ENCODE data around the gene COG6. TPM values are rescaled to one million over a fixed set of nuclear protein-coding genes. Genes with fewer than 3 reads are reported as not detected.

The COG6 gene
- total and polyA plus RNA-seq, 2 of the 4 experiments (the other 2 are of a cell fraction), result 22.8 to 37.5 TPM

DNA sequence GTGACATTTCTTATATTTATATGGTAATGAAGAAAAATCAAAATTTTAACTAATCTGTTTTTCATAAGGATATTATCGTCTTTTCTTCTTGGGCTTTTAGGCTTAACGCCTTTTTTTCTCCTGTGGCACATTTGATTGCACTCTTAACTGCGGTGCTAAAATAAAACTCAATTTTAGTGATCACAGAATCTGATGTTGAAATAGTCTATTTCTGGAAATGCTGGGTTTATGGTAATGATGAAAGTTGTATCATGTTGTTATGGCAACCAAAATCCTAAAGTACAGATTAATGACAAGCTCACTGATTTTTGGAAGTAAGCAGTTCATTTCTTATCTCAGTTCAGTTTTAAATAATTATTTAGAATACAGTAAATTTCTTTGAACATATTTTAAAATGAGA lies 85.3 kb downstream of the COG6 start:
- H3K14ac ChIP-seq (replicated peaks; ENCODE audit: low read depth, low read length), result no peak overlapping the region
- no peak overlapping the region for H2BK15ac ChIP-seq (ENCODE audit: low read depth, low read length)
- no peak overlapping the region for H2AK9ac ChIP-seq (replicated peaks; ENCODE audit: low read depth, low read length, poor library complexity)
- H3K56ac ChIP-seq (ENCODE audit: extremely low read depth, insufficient read depth, low read length), result no peak overlapping the region
- no peak overlapping the region for H3K18ac ChIP-seq (ENCODE audit: low read depth, low read length)
- H4K20me1 ChIP-seq (ENCODE audit: insufficient read depth, low read length), result no peaks in the 10 kb centered on the region
- DNase-seq (no peak), ATAC-seq (ENCODE audit: low read depth) (no peak)
- no peak overlapping the region for H2AK5ac ChIP-seq (ENCODE audit: low read depth, low read length)
- no peak overlapping the region for H3K23ac ChIP-seq (ENCODE audit: low read depth, low read length)
- no peak overlapping the region for H3K27ac ChIP-seq (ENCODE audit: insufficient read depth, low read length)
- no CpG with 5 or more reads among the region's 3 CpGs for WGBS, 2 experiments (ENCODE audit: extremely low coverage in 2 of 2, insufficient read length in 1 of 2)
- no peaks in the 10 kb centered on the region for H3K79me1 ChIP-seq (ENCODE audit: low read depth in 1 of 2, low read length in 2 of 2)
- no peak overlapping the region for H2BK5ac ChIP-seq (ENCODE audit: low read depth, low read length, poor library complexity, severe bottlenecking)
- no peaks in the 10 kb centered on the region for H3K27me3 ChIP-seq (ENCODE audit: control insufficient read depth, insufficient read depth, low read length)
- in situ Hi-C loops (cut with MboI; ENCODE audit: low sequenced_read_pairs) (no loop called here), intact Hi-C loops (cut with micrococcal nuclease) (no loop called here), dilution Hi-C loops (cut with HindIII; ENCODE audit: low sequenced_read_pairs, unreplicated experiment) (no loop called here)
- ChIA-PET POLR2A (ENCODE audit: unreplicated experiment) (no interaction called here), CTCF (interaction anchor here (0.7 kb wide), 1 partner anchor 19 kb away, joined by 3 read pairs; no protein-coding TSS in a partner anchor)
- H3K4me2 ChIP-seq (ENCODE audit: low read depth, low read length), result no peak overlapping the region
- H3K4ac ChIP-seq (ENCODE audit: low read depth, low read length), result no peak overlapping the region
- H3K36me3 ChIP-seq (ENCODE audit: control insufficient read depth, insufficient read depth, low read length), result peaks cover 12% of the 10 kb centered on the region; the same call in 1 of the 2 replicates
- H4K91ac ChIP-seq (ENCODE audit: insufficient read depth, low read depth, low read length), result no peak overlapping the region
- no peak overlapping the region for H3K9ac ChIP-seq (ENCODE audit: low read depth, low read length)
- no peak overlapping the region for H4K8ac ChIP-seq (ENCODE audit: low read depth in 2 of 2, low read length in 2 of 2)
- H3K9me3 ChIP-seq (ENCODE audit: control insufficient read depth, insufficient read depth, low read length), result no peaks in the 10 kb centered on the region
- H2AFZ ChIP-seq (replicated peaks; ENCODE audit: low read length, poor library complexity), result no peak overlapping the region
- H3K4me1 ChIP-seq (ENCODE audit: control insufficient read depth, insufficient read depth, low read length), result no peaks in the 10 kb centered on the region
- TF ChIP-seq MAZ (IDR thresholded peaks at IDR 0.05; ENCODE audit: borderline replicate concordance, low read depth, low read length) (no peak), MXI1 (IDR thresholded peaks at IDR 0.05; ENCODE audit: borderline replicate concordance, low read depth, low read length) (no peak), BHLHE40 (IDR thresholded peaks at IDR 0.05; ENCODE audit: low read depth, low read length) (no peak), CEBPB (IDR thresholded peaks at IDR 0.05; ENCODE audit: low read depth, low read length) (no peak), NFE2L2 (IDR thresholded peaks at IDR 0.05; ENCODE audit: low read depth, low read length) (no peak), CHD1 (IDR thresholded peaks at IDR 0.05; ENCODE audit: low read depth, low read length) (no peak), MAFK (IDR thresholded peaks at IDR 0.05; ENCODE audit: low read depth, low read length) (no peak), FOS (IDR thresholded peaks at IDR 0.05; ENCODE audit: low read depth, low read length) (no peak), SMC3 (IDR thresholded peaks at IDR 0.05; ENCODE audit: low read depth, low read length) (no peak), RCOR1 (IDR thresholded peaks at IDR 0.05; ENCODE audit: insufficient replicate concordance, low read length) (no peak), POLR2A (IDR thresholded peaks at IDR 0.05; ENCODE audit: low read depth, low read length) (no peak), RAD21 (IDR thresholded peaks at IDR 0.05; ENCODE audit: low read length) (no peak), RFX5 (IDR thresholded peaks at IDR 0.05; ENCODE audit: low read depth, low read length) (no peak)
- TF ChIP-seq, protein P1, sequence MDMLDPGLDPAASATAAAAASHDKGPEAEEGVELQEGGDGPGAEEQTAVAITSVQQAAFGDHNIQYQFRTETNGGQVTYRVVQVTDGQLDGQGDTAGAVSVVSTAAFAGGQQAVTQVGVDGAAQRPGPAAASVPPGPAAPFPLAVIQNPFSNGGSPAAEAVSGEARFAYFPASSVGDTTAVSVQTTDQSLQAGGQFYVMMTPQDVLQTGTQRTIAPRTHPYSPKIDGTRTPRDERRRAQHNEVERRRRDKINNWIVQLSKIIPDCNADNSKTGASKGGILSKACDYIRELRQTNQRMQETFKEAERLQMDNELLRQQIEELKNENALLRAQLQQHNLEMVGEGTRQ (IDR thresholded peaks at IDR 0.05; ENCODE audit: low read depth, low read length), result no peak
- TF ChIP-seq, protein P2, sequence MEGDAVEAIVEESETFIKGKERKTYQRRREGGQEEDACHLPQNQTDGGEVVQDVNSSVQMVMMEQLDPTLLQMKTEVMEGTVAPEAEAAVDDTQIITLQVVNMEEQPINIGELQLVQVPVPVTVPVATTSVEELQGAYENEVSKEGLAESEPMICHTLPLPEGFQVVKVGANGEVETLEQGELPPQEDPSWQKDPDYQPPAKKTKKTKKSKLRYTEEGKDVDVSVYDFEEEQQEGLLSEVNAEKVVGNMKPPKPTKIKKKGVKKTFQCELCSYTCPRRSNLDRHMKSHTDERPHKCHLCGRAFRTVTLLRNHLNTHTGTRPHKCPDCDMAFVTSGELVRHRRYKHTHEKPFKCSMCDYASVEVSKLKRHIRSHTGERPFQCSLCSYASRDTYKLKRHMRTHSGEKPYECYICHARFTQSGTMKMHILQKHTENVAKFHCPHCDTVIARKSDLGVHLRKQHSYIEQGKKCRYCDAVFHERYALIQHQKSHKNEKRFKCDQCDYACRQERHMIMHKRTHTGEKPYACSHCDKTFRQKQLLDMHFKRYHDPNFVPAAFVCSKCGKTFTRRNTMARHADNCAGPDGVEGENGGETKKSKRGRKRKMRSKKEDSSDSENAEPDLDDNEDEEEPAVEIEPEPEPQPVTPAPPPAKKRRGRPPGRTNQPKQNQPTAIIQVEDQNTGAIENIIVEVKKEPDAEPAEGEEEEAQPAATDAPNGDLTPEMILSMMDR (conservative IDR thresholded peaks at IDR 0.05; ENCODE audit: low read depth, low read length), result no peak
- TF ChIP-seq, protein P3, sequence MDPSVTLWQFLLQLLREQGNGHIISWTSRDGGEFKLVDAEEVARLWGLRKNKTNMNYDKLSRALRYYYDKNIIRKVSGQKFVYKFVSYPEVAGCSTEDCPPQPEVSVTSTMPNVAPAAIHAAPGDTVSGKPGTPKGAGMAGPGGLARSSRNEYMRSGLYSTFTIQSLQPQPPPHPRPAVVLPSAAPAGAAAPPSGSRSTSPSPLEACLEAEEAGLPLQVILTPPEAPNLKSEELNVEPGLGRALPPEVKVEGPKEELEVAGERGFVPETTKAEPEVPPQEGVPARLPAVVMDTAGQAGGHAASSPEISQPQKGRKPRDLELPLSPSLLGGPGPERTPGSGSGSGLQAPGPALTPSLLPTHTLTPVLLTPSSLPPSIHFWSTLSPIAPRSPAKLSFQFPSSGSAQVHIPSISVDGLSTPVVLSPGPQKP (IDR thresholded peaks at IDR 0.05; ENCODE audit: borderline replicate concordance, low read depth, low read length), result no peak
- no peak overlapping the region for H3K4me3 ChIP-seq (ENCODE audit: insufficient read depth, low read depth, low read length)
- H4K5ac ChIP-seq (ENCODE audit: low read depth, low read length), result no peak overlapping the region
- H2BK20ac ChIP-seq (ENCODE audit: low read depth, low read length), result no peak overlapping the region
- BruUV-seq (replicated peaks), result no TSS peak
- H2BK120ac ChIP-seq (ENCODE audit: low read depth, low read length), result no peak overlapping the region
- no peaks in the 10 kb centered on the region for H3K9me1 ChIP-seq (ENCODE audit: insufficient read depth, low read length)

Data from IMR-90 (cell line).